ENCODE data around the gene BRCA2. TPM values are rescaled to one million over a fixed set of nuclear protein-coding genes. Genes with fewer than 3 reads are reported as not detected.
A peak's percentile ranks its signal among the peaks of the same experiment; 100 is the strongest.

The BRCA2 gene, protein sequence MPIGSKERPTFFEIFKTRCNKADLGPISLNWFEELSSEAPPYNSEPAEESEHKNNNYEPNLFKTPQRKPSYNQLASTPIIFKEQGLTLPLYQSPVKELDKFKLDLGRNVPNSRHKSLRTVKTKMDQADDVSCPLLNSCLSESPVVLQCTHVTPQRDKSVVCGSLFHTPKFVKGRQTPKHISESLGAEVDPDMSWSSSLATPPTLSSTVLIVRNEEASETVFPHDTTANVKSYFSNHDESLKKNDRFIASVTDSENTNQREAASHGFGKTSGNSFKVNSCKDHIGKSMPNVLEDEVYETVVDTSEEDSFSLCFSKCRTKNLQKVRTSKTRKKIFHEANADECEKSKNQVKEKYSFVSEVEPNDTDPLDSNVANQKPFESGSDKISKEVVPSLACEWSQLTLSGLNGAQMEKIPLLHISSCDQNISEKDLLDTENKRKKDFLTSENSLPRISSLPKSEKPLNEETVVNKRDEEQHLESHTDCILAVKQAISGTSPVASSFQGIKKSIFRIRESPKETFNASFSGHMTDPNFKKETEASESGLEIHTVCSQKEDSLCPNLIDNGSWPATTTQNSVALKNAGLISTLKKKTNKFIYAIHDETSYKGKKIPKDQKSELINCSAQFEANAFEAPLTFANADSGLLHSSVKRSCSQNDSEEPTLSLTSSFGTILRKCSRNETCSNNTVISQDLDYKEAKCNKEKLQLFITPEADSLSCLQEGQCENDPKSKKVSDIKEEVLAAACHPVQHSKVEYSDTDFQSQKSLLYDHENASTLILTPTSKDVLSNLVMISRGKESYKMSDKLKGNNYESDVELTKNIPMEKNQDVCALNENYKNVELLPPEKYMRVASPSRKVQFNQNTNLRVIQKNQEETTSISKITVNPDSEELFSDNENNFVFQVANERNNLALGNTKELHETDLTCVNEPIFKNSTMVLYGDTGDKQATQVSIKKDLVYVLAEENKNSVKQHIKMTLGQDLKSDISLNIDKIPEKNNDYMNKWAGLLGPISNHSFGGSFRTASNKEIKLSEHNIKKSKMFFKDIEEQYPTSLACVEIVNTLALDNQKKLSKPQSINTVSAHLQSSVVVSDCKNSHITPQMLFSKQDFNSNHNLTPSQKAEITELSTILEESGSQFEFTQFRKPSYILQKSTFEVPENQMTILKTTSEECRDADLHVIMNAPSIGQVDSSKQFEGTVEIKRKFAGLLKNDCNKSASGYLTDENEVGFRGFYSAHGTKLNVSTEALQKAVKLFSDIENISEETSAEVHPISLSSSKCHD (N-terminal part only)
- total RNA-seq (2022) (29.8 and 32.5 TPM in 2 replicates), Bru-seq, nascent RNA (percentile 83 among the genes with signal in this experiment), BruChase-seq, experiment 1, labeled RNA remaining after a 2-hour chase (percentile 90 among the genes with signal in this experiment), BruChase-seq, experiment 2, labeled RNA remaining after a 6-hour chase (percentile 88 among the genes with signal in this experiment)
- long read RNA-seq, partial matches to known transcripts = 7 of 10 reads
- long read RNA-seq, other reads (novel, unspliced or antisense) = 3 of 10 reads

DNA sequence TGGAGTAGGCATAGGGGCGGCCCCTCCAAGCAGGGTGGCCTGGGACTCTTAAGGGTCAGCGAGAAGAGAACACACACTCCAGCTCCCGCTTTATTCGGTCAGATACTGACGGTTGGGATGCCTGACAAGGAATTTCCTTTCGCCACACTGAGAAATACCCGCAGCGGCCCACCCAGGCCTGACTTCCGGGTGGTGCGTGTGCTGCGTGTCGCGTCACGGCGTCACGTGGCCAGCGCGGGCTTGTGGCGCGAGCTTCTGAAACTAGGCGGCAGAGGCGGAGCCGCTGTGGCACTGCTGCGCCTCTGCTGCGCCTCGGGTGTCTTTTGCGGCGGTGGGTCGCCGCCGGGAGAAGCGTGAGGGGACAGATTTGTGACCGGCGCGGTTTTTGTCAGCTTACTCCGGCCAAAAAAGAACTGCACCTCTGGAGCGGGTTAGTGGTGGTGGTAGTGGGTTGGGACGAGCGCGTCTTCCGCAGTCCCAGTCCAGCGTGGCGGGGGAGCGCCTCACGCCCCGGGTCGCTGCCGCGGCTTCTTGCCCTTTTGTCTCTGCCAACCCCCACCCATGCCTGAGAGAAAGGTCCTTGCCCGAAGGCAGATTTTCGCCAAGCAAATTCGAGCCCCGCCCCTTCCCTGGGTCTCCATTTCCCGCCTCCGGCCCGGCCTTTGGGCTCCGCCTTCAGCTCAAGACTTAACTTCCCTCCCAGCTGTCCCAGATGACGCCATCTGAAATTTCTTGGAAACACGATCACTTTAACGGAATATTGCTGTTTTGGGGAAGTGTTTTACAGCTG lies at the start of gene BRCA2, which contains the start of gene ZAR1L:
BRCA2 (plus strand) TSS at position 271 of the 790 bp plus-strand sequence. CDS start 953 bp downstream, outside the sequence.
ZAR1L (minus strand) TSS at position 126 of the 790 bp plus-strand sequence. CDS start 3,438 bp downstream, outside the sequence.
- H3K36me3 ChIP-seq (ENCODE audit: control insufficient read depth, insufficient read depth, low read length) = 0 out of 2 replicates have a peak, but pooled peaks cover 2% of the 10 kb centered on the region
- POLR2A ChIA-PET = interaction anchor here (0.5 to 2.3 kb wide), 17 partner anchors 9 to 405 kb away, joined by 3 to 34 read pairs (median 4); partner anchors contain the start of genes FRY and N4BP2L1
- CTCF ChIA-PET = interaction anchor here (0.7 to 1.3 kb wide), 7 partner anchors 14 to 405 kb away, joined by 3 to 10 read pairs (median 3); partner anchors contain the start of gene FRY

DNA sequence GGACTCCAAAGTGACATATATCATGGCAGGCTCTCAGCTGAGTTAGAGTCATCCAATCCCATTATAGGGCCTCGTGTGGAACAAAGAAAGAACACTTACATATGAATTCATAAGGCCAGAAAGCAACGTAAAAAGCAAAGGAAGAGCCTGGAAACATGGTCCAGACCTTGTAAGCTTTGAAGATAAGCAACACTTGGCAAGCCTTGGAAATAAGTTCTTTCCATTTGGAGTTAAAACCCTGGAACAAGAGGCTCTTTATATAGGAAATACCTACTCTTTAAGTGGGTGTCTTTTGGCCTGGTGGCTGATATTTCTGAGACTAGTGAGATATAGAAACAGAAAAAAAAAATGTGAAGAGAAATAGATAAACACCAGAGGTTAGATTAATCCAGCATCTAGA lies 49.6 kb upstream of the BRCA2 start:
- H3K4me3 ChIP-seq (ENCODE audit: low read depth, low read length) = no peak overlapping the region
- no peaks in the 10 kb centered on the region for H3K9me3 Mint-ChIP-seq (ENCODE audit: unreplicated experiment)
- no peaks in the 10 kb centered on the region for H3K9me3 ChIP-seq
- DNase-seq = no peak
- ChIA-PET CTCF (no interaction called here), POLR2A (interaction anchor here (0.7 kb wide), 1 partner anchor 31 kb away, joined by 6 read pairs; no protein-coding TSS in a partner anchor)
- H3K4me3 Mint-ChIP-seq (ENCODE audit: unreplicated experiment) = no peak overlapping the region
- peaks cover 82% of the 10 kb centered on the region for H3K36me3 Mint-ChIP-seq (ENCODE audit: insufficient read depth, unreplicated experiment)
- H3K27me3 ChIP-seq (replicated peaks; ENCODE audit: control insufficient read depth, insufficient read depth, low read length) = no peaks in the 10 kb centered on the region
- H3K4me1 Mint-ChIP-seq (ENCODE audit: low read depth, unreplicated experiment) = peaks cover 33% of the 10 kb centered on the region
- H3K27ac Mint-ChIP-seq (ENCODE audit: unreplicated experiment) = peak overlapping the region; percentile 7
- no TSS peak for BruUV-seq (replicated peaks)
- TF ChIP-seq, protein P1, sequence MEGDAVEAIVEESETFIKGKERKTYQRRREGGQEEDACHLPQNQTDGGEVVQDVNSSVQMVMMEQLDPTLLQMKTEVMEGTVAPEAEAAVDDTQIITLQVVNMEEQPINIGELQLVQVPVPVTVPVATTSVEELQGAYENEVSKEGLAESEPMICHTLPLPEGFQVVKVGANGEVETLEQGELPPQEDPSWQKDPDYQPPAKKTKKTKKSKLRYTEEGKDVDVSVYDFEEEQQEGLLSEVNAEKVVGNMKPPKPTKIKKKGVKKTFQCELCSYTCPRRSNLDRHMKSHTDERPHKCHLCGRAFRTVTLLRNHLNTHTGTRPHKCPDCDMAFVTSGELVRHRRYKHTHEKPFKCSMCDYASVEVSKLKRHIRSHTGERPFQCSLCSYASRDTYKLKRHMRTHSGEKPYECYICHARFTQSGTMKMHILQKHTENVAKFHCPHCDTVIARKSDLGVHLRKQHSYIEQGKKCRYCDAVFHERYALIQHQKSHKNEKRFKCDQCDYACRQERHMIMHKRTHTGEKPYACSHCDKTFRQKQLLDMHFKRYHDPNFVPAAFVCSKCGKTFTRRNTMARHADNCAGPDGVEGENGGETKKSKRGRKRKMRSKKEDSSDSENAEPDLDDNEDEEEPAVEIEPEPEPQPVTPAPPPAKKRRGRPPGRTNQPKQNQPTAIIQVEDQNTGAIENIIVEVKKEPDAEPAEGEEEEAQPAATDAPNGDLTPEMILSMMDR (IDR thresholded peaks at IDR 0.05; ENCODE audit: insufficient read depth in 1 of 2, low read depth in 1 of 2, low read length in 1 of 2, severe bottlenecking in 1 of 2, unreplicated experiment in 1 of 2) = no peak
- no peaks in the 10 kb centered on the region for H3K36me3 ChIP-seq (ENCODE audit: control insufficient read depth, insufficient read depth, low read length)
- H3K27me3 Mint-ChIP-seq (ENCODE audit: insufficient read depth, unreplicated experiment) = no peaks in the 10 kb centered on the region
- intact Hi-C loops (cut with micrococcal nuclease; ENCODE audit: unreplicated experiment) = loop anchor here (10.0 kb wide), 1 partner anchor 179 kb away; no protein-coding TSS in a partner anchor
- H3K4me1 ChIP-seq = peaks cover 52% of the 10 kb centered on the region

More for the DNA sequence above, at the start of gene BRCA2, which contains the start of gene ZAR1L:
- Histone ChIP-seq H3K4me3 (ENCODE audit: low read depth, low read length) (peak within 1 kb of the TSS; percentile 77), H3K9me3 (no peaks in the 10 kb centered on the region), H3K27me3 (replicated peaks; ENCODE audit: control insufficient read depth, insufficient read depth, low read length) (no peaks in the 10 kb centered on the region), H3K4me1 (peaks cover 21% of the 10 kb centered on the region)
- peak within 1 kb of the TSS; percentile 88 for H3K4me3 Mint-ChIP-seq (ENCODE audit: unreplicated experiment)
- intact Hi-C loops (cut with micrococcal nuclease; ENCODE audit: unreplicated experiment) = loop anchor here (1.0 to 5.0 kb wide), 2 partner anchors 60 to 112 kb away; partner anchors contain the start of gene N4BP2L1
- TF ChIP-seq, protein P1 (IDR thresholded peaks at IDR 0.05; ENCODE audit: insufficient read depth in 1 of 2, low read depth in 1 of 2, low read length in 1 of 2, severe bottlenecking in 1 of 2, unreplicated experiment in 1 of 2) = no peak
- TSS peak; percentile 39 for BruUV-seq (replicated peaks)
- DNase-seq = peak; percentile 91
- no peaks in the 10 kb centered on the region for H3K9me3 Mint-ChIP-seq (ENCODE audit: unreplicated experiment)
- peaks cover 18% of the 10 kb centered on the region for H3K36me3 Mint-ChIP-seq (ENCODE audit: insufficient read depth, unreplicated experiment)
- H3K4me1 Mint-ChIP-seq (ENCODE audit: low read depth, unreplicated experiment) = peaks cover 11% of the 10 kb centered on the region
- peak within 1 kb of the TSS; percentile 98 for H3K27ac Mint-ChIP-seq (ENCODE audit: unreplicated experiment)
- H3K27me3 Mint-ChIP-seq (ENCODE audit: insufficient read depth, unreplicated experiment) = no peaks in the 10 kb centered on the region
